Fibroblast of pulmonary artery (primary cell): Measurements from ENCODE around the gene USP5.
A peak's percentile ranks its signal among the peaks of the same experiment; 100 is the strongest.
"Not testable (repeated sequence)": the region's sequence is repeated elsewhere in the genome, so short reads cannot be mapped to it uniquely, and the experiment has no call there.

ENCODE experiments used
- DNase-seq: peaks from one replicate; pipeline ENCODE4 v3.0.0-alpha.2; 2010; ENCODE audit warnings: low read depth
- H3K4me3 ChIP-seq: replicated peaks from 2 replicates; pipeline ENCODE4 v1.5.1; 2011; ENCODE audit warnings: low read depth, mild to moderate bottlenecking, control low read depth, low read length, moderate library complexity
- CTCF ChIP-seq: IDR thresholded peaks from 2 replicates; pipeline ENCODE4 v1.5.1; 2011; ENCODE audit warnings: mild to moderate bottlenecking, control low read depth, low read length, inconsistent platforms; ENCODE audit errors: missing control alignments

USP5 gene

GRCh38 chr12:6871052-6871957 is 19.4 kb downstream of the USP5 start:
- TF ChIP-seq CTCF: no peak
- peak overlapping the region; percentile 83 for H3K4me3 ChIP-seq
- no peak for DNase-seq

GRCh38 chr12:6872073-6873048 is 20.4 kb downstream of the USP5 start:
- DNase-seq: peak; percentile 70
- peak; percentile 91 for TF ChIP-seq CTCF
- H3K4me3 ChIP-seq: peak overlapping the region; percentile 83

DNA sequence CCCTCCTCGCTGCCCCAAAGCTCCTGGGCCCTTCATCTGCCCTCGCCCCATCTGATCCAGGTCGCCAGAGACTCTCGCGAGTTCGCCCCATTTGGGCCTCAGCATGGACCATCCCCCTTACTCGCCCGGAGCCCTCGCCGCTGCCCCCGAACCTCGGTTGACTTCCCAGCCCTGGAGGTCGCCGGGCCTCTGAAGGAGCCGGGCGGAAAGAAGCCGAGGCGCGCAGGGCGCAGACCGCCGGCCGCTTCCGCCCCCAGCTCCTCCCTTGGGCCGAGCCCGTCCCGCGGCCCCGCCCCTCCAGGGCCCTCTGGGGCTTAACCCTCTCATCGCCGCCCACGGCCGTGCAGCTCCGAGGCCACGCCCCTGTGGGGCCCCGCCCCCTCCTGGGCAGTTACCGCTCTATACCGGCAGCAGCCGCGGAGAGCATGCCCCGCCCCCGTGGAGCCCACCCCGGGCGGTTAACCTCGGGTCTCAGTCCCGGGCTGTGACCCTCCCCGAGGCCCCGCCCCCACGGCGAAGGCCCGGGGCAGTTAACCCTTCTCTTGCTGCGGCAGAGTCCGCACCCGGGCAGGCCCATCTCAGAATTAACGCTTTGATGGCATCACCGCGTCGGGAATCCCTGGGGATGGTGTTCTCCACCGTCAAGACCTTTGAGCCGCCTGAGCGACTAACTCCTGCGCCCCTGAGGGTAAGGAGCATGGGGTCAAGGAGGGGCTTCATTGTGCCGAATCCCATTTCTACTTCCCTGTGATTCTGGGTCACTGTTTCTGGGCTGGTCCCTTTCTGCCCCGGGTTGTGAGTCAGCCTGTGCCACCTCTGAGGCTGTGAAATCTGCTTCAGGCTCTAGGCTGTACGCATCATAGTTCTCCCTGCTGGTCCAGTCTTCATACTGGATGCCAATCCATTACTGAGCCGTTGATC is 21.4 kb downstream of the USP5 start, which contains the start of gene SPSB2:
TSS of gene SPSB2 (minus strand) at position 210 of the 921 bp plus-strand sequence. CDS start 402 bp downstream, outside the sequence.
- DNase-seq: peak; percentile 96
- no peak for TF ChIP-seq CTCF
- peak within 1 kb of the TSS; percentile 83 for H3K4me3 ChIP-seq

GRCh38 chr12:6874015-6874368 is 22.0 kb downstream of the USP5 start:
- peak overlapping the region; percentile 83 for H3K4me3 ChIP-seq
- DNase-seq: not testable (repeated sequence)

DNA sequence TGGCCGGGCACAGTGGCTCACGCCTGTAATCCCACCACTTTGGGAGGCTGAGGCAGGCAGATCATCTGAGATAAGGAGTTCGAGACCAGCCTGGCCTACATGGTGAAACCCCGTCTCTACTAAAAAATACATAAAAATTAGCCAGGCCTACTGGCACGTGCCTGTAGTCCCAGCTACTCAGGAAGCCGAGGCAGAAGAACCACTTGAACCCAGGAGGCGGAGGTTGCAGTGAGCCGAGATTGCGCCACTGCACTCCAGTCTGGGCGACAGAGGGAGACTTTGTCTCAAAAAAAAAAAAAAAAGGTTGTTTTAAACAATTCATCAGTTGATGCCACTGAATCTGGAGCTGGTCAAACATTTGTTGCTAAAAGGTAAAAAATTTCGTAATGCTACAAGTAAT is 27.9 kb downstream of the USP5 start:
- DNase-seq: not testable (repeated sequence)

GRCh38 chr12:6883252-6883651 is 31.3 kb downstream of the USP5 start:
- no peak for TF ChIP-seq CTCF
- H3K4me3 ChIP-seq: no peak overlapping the region
- DNase-seq: no peak

More for the DNA sequence above, 27.9 kb downstream of the USP5 start:
- not testable (repeated sequence) for H3K4me3 ChIP-seq

DNA sequence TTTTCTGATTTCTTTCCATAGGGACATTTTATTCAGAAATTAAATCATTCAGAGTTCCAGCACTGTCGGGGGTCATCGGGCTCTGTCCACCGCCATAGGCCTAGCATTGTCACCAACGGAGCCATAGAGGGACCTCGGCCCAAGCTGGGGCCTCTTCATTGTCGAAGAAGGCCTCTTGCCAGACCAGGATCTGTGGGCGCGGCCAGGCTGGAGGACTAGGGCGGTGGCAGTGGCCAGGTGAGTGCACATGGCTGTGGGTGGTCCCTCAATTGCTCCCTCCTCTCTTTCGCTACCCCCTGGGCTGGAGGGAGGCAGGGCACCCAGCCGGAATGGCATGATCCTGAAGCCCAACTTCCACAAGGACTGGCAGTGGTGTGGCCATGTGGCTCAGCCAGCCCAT is 31.7 kb downstream of the USP5 start:
- no peak for TF ChIP-seq CTCF
- DNase-seq: no peak
- H3K4me3 ChIP-seq: no peak overlapping the region
